Fibroblast of skin of right biceps (primary cell): ENCODE data around the gene HSFX3.
"Not testable (repeated sequence)": the region's sequence is repeated elsewhere in the genome, so short reads cannot be mapped to it uniquely, and the experiment has no call there.

Experiments used
- DNase-seq: peaks from one replicate; pipeline ENCODE4 v3.0.0-alpha.2; 2013

HSFX3 gene

DNA sequence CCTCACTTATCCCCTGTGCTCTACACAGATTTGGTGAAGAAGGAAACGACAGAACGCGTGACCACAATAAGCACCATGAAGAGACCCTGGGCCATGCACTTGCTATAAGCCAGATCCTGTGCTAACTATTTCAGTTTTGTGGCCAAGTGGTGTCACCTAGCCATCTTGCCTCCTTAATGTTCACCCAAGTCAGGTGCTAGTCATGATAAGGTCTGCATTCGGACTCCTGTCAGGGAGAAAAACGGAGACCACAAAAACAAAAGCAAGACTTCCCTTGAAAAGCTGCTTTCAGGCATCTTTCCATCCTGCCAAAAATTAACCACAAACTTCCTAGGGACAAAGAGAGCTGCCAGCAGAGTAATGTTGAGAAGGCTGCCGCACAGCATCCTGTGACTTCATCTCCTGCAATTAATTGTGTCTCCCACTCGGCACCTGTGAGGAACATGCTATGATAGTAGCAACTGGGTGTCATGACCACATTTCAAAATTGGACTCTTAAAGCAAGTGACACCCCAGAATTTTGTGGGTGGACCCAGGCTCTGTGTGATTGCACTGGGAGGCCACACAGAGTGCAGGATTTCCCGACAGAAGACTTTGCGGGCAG is 35.8 kb downstream of the HSFX3 start:
- DNase-seq, result peak; percentile 42

DNA sequence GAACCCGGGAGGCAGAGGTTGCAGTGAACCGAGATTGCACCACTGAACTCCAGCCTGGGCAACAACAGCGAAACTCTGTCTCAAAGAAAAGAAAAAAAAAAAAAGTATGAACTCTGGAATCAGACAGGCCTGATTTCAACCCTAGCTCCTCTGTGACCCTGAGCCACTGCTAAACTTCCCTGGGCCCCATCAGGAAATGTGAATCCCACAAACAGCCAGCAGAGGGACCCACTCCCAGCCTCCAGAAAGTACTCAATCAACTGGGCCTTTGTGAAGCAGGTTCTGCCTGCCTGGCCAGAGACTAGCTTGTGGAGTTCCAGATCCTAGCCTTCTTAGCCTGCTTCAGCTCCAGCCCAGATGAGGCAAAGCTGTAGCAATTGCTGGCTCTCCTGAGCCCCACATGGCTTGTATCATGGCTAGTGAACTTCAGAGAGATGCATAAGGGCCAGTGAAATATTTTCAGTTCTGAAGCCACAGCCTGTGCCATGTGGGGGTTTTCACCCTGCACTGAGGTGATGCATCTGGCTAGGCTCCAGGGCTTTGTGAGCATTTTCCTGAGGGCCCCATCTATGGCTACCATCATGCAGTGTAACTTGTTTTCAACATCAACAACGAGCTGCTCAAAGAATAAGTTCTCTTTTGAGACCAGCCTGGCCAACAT is 37.4 kb downstream of the HSFX3 start:
- DNase-seq, result peak; percentile 28

DNA sequence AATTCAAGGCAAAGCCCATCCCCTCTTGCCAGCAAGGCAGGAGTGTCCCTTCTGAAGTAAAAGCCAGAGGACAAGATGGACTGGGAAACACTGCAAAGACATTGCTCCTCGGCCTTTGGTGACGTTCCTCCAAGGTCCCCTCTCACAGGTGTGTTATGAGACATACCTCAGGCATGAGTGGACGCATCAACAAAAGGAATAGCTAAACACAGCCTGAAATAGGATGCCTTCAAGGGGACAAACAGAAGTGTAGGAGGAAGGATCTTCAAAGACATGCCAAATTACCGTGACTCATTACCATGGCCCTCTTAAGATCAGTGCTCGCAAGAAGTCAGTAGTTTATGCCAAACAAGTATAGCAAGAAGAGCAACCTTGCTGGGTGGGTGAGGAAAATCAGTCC is 38.6 kb downstream of the HSFX3 start:
- no peak for DNase-seq

DNA sequence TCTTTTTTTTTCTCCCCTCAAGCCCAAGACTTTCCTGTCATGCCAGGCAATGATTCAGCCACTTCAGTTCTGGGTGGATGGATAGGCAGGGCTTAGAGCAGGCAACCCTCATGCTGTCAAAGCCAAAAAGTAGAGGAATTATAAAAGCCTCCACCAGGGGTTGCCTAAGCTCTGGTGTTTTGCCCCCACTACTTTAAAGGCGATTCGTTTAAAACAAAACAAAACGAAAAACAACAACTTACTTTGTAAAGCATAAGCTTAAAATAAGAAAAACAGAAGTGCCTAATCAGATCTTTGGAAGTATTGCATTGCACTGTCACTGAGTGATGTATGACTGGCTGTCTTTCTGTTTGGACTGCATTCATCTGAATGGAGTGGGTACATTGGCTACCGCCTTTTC is 39.3 kb downstream of the HSFX3 start:
- DNase-seq, result no peak

DNA sequence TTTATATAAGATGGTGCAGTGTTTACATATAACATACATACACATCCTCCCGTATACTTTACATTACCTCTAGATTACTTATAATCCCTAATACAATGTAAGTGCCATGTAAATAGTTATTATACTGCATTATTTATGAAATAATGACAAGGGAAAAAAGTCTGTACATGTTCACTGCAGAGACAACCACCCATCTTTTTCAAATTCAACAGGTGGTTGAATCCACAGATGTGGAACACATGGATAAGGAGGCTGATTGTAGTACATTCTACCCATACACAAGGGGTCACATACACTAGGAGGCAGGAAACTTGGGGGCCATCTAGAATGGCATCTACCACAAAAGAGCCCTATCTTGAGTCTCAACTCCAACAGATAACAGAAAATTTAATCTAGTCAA is 41.3 kb downstream of the HSFX3 start:
- no peak for DNase-seq

DNA sequence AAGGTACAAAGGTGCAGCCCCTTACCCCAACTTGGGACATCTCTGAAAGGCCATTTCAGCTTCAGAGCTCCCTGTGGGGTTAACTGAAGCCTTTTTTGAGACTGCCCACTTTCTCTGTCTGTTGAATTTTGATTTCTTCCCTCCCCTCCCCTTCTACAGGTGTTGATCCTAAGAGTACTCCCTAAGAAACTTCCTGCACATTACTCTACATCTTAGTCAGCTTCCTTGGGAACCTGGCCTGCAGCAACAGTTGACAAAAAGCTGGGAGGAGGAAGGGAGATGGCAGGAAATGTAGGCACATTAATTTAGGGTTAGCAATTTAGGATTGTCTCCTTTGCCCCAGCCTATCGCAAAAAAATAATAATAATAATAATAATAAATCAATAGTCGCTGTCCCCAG is 43.4 kb downstream of the HSFX3 start:
- DNase-seq, result no peak

DNA sequence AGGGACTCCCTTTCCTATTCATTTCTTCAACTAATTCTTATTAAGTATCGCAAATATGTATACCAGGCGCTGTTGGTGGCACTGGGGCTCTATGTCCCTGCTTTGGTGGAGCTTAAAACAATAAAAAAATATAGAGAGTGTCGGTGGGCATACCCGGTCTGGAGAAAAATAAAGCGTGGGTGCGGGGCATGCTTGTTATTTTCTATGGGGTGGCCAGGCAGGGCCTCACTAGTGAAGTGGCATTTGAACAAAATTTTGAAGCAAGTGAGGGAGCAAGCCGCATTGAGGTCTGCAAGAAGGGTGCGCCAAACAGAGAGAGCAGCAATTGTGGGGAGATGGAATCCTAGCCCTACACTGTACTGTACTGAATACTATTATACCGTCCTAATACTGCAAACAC is 44.1 kb downstream of the HSFX3 start:
- DNase-seq, result no peak

DNA sequence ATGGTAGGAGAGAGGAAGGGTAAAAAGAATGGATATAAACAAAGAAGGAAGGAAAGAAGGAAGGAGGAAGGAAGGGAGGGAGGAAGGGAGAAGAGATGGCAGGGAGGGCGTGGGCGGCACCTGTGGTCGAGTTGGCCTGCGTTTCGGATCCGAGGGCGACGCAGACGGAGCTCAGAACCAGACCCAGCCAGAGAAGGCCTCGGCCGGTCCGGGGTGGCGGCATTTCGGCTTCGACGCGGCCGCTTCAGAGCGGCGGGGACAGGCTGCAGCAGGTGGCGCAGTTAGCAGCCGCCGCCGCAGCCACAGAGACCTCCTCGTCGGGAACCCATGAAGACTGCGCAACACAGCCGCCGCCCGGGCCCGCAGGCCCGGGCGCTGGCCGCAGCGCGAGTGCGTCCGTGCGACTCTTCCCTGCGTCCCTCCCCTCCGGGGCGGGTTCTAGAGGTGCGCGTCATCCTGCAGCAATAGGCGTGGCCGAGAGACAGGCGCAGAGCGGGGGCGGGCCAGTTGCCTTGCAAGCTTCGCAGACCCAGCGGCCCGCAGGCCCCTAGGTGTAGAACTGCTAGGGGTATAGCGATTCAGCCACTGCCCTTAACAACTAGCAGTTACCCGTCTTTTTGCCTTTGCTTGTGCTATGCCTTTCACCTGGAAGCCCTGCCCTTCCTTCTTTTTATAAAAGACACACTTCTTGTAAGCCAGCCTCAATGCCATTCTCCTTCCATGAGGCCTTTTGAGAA is 44.6 kb downstream of the HSFX3 start, which contains the start of gene IDS:
Gene IDS (minus strand): TSS at position 392 of the 737 bp plus-strand sequence. CDS start 169 bp downstream, at position 223.
- DNase-seq, result peak; percentile 84

DNA sequence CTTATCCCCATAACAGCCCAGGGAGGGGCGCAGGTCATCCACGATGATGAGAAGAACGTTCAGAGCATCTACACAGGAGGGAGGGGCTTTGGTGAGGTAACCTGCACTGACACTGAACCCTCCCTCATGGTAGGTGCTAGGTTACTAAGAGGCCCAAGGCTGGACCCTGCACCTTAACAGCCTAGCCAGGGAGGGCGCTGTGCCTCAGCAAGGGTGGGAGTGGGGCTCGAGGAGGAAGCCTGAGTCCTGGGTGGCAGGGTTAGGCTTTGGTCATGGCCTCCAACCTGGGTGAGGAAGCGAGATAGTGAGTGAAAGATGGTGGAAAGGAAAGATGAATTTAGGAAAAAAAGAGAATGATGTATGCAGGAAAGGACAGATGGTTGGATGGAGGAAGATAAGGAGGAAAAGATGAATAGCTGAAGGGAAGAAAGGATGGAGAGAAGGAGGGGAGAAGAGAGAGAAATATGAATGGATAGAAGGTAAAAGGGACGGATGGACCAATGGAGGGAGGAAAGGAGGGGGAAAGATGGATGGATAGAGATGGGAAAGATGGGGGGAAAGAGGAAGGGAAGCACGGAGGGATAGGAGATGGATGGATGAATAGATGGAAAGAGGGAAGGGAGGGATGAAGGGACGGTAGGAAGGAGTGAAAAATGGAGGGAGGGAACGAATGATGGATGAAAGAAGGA is 45.4 kb downstream of the HSFX3 start:
- no peak for DNase-seq

DNA sequence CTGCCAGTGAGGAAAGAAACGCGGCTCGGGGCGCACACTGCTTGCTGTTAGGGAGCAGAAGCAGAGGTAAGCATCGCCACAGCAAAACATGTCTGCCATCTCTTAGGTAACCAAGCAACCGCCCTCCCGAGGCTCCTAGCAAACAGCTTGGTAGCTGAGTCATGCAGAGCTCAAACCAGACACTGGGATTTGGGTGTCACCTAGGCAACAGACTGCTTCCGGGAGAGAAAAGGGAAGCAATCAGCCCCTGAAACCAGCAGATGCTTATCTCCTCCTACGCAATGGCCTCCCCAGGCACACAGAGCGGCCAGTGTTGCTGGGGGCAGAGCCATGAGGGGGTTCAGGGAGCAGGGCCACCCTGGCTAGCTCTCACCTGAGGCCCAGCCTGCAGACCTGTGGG is 46.3 kb downstream of the HSFX3 start:
- peak; percentile 66 for DNase-seq

DNA sequence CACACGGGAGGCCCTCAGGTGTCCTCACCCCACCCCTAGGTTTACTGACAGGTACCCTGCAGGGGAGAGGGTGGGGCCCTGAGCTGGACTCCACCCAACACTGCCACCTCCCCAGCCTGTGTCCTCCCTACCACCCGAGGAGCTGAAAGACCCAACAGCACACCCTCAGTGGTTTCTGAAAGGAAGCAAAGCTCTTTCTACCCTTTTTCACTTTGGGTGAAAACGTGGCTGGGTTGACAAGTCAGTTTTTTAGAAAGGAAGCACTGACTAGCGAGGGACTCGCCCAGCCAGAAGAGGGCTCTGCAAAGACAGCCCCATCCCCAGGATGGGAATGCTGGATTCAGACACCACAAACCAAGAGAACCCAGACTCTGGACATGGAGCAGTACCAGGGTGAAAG is 46.8 kb downstream of the HSFX3 start:
- not testable (repeated sequence) for DNase-seq

DNA sequence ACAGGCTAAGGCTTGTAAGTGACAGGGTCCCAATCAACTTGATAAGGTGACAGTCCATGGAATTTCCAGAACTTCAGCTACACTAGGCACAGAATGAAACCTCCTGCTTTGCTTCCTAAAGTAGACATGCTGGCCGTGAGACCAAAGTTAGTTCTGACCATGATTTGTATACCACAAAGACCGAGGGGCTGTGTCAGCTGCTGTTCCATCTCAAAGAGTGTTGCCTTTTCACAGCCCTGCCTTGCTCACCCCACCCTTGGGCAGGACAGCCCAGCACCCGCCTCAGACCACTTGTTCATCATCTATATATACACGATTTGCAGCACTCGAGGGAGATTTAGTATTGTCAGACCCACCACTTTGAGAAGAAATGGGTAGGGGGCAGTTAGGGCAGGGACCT is 50.0 kb downstream of the HSFX3 start:
- no peak for DNase-seq

DNA sequence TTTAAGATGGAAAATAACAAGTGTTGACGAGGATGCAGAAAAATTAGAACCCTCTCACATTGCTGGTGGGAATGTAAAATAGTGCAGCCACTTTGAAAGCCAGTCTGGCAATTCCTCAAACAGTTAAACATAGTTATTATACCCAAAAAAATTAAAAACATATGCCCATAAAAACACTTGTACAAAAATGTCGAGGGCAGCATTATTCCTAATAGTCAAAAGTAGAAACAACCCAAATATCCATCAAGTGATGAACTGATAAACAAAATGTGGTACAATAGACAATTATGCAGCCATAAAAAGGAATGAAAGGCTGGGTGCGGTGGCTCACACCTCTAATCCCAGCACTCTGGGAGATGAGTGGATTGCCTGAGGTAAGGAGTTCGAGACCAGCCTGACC is 51.0 kb downstream of the HSFX3 start:
- DNase-seq, result no peak
